Measurements from ENCODE around the gene ANKRD24.
"Not testable (repeated sequence)": the region's sequence is repeated elsewhere in the genome, so short reads cannot be mapped to it uniquely, and the experiment has no call there.

Gene ANKRD24

GRCh38 chr19:4233282-4233853, 50.9 kb downstream of the ANKRD24 start:
- in situ Hi-C loops (cut with MboI; ENCODE audit: low pct_unique_long_range_greater_than_20kb, low sequenced_read_pairs, unreplicated experiment): no loop called here

GRCh38 chr19:4234142-4234861, 51.8 kb downstream of the ANKRD24 start:
- no peak for TF ChIP-seq CTCF (IDR thresholded peaks at IDR 0.05; ENCODE audit: extremely low read depth, insufficient read depth, missing control alignments)
- DNase-seq (ENCODE audit: low spot score): no peak
- in situ Hi-C loops (cut with MboI; ENCODE audit: low pct_unique_long_range_greater_than_20kb, low sequenced_read_pairs, unreplicated experiment): no loop called here

More at GRCh38 chr19:4233282-4233853, 50.9 kb downstream of the ANKRD24 start:
- DNase-seq (ENCODE audit: low spot score): peak; percentile 55
- TF ChIP-seq CTCF (IDR thresholded peaks at IDR 0.05; ENCODE audit: extremely low read depth, insufficient read depth, missing control alignments): peak; percentile 88

GRCh38 chr19:4234862-4235201, 52.3 kb downstream of the ANKRD24 start:
- in situ Hi-C loops (cut with MboI; ENCODE audit: low pct_unique_long_range_greater_than_20kb, low sequenced_read_pairs, unreplicated experiment): no loop called here

GRCh38 chr19:4237510-4237909, 55.0 kb downstream of the ANKRD24 start:
- in situ Hi-C loops (cut with MboI; ENCODE audit: low pct_unique_long_range_greater_than_20kb, low sequenced_read_pairs, unreplicated experiment); DNase-seq (ENCODE audit: low spot score): not testable (repeated sequence)

More at GRCh38 chr19:4234862-4235201, 52.3 kb downstream of the ANKRD24 start:
- TF ChIP-seq CTCF (IDR thresholded peaks at IDR 0.05; ENCODE audit: extremely low read depth, insufficient read depth, missing control alignments): no peak
- no peak for DNase-seq (ENCODE audit: low spot score)

- DNase-seq (ENCODE audit: low spot score): no peak
Measured at GRCh38 chr19:4238831-4239230, 56.3 kb downstream of the ANKRD24 start.

GRCh38 chr19:4241824-4242430, 59.4 kb downstream of the ANKRD24 start:
- DNase-seq (ENCODE audit: low spot score): no peak
- no peak for TF ChIP-seq CTCF (IDR thresholded peaks at IDR 0.05; ENCODE audit: extremely low read depth, insufficient read depth, missing control alignments)
- in situ Hi-C loops (cut with MboI; ENCODE audit: low pct_unique_long_range_greater_than_20kb, low sequenced_read_pairs, unreplicated experiment): no loop called here

More at GRCh38 chr19:4238831-4239230, 56.3 kb downstream of the ANKRD24 start:
- TF ChIP-seq CTCF (IDR thresholded peaks at IDR 0.05; ENCODE audit: extremely low read depth, insufficient read depth, missing control alignments): no peak
- in situ Hi-C loops (cut with MboI; ENCODE audit: low pct_unique_long_range_greater_than_20kb, low sequenced_read_pairs, unreplicated experiment): no loop called here

- DNase-seq (ENCODE audit: low spot score); in situ Hi-C loops (cut with MboI; ENCODE audit: low pct_unique_long_range_greater_than_20kb, low sequenced_read_pairs, unreplicated experiment): not testable (repeated sequence)
Measured at GRCh38 chr19:4245938-4246337, 63.4 kb downstream of the ANKRD24 start.
